ENCODE measurements around the gene OR2A7. TPM values are rescaled to one million over a fixed set of nuclear protein-coding genes. Genes with fewer than 3 reads are reported as not detected.

OR2A7 gene
- polyA plus RNA-seq, 2 of the 4 experiments (the other 2 are of a cell fraction) = not detected

Other genes with a start within 250 kb of the OR2A7 start
- not detected in 2 replicates for gene OR2A5, start 215.8 kb downstream of the OR2A7 start, polyA plus RNA-seq (2011; rRNA removed)
- gene OR2A5, start 215.8 kb downstream of the OR2A7 start, polyA plus RNA-seq (2017; fragmentation: RNase III; extraction: RNeasy Plus Mini Kit Qiagen cat#74134 plus additional on column Dnase treatment) = not detected in 3 replicates
- gene OR2A25, start 195.0 kb downstream of the OR2A7 start, polyA plus RNA-seq (2011; rRNA removed) = not detected in 2 replicates
- gene OR2A25, start 195.0 kb downstream of the OR2A7 start, polyA plus RNA-seq (2017; fragmentation: RNase III; extraction: RNeasy Plus Mini Kit Qiagen cat#74134 plus additional on column Dnase treatment) = not detected in 3 replicates
- gene OR2A12, start 178.5 kb downstream of the OR2A7 start, polyA plus RNA-seq (2011; rRNA removed) = not detected in 2 replicates
- gene OR2A12, start 178.5 kb downstream of the OR2A7 start, polyA plus RNA-seq (2017; fragmentation: RNase III; extraction: RNeasy Plus Mini Kit Qiagen cat#74134 plus additional on column Dnase treatment) = not detected in 3 replicates
- not detected in 2 replicates for gene OR2A2, start 155.2 kb downstream of the OR2A7 start, polyA plus RNA-seq (2011; rRNA removed)
- not detected in 3 replicates for gene OR2A2, start 155.2 kb downstream of the OR2A7 start, polyA plus RNA-seq (2017; fragmentation: RNase III; extraction: RNeasy Plus Mini Kit Qiagen cat#74134 plus additional on column Dnase treatment)
- gene OR2A14, start 141.6 kb downstream of the OR2A7 start, polyA plus RNA-seq (2011; rRNA removed) = not detected in 2 replicates
- not detected in 3 replicates for gene OR2A14, start 141.6 kb downstream of the OR2A7 start, polyA plus RNA-seq (2017; fragmentation: RNase III; extraction: RNeasy Plus Mini Kit Qiagen cat#74134 plus additional on column Dnase treatment)
- 0.08 and 0.22 TPM in 2 replicates for gene CTAGE4, start 81.3 kb downstream of the OR2A7 start, polyA plus RNA-seq (2011; rRNA removed)
- gene CTAGE4, start 81.3 kb downstream of the OR2A7 start, polyA plus RNA-seq (2017; fragmentation: RNase III; extraction: RNeasy Plus Mini Kit Qiagen cat#74134 plus additional on column Dnase treatment) = not detected in 3 replicates
- gene ARHGEF35, start 69.0 kb downstream of the OR2A7 start, polyA plus RNA-seq (2011; rRNA removed) = 0.54 and 0.94 TPM in 2 replicates
- 0.71 to 1.3 TPM (median 1.2 TPM) in 3 replicates for gene ARHGEF35, start 69.0 kb downstream of the OR2A7 start, polyA plus RNA-seq (2017; fragmentation: RNase III; extraction: RNeasy Plus Mini Kit Qiagen cat#74134 plus additional on column Dnase treatment)
- gene OR2A42, start 25.2 kb downstream of the OR2A7 start, polyA plus RNA-seq (2011; rRNA removed) = not detected in 2 replicates
- gene OR2A42, start 25.2 kb downstream of the OR2A7 start, polyA plus RNA-seq (2017; fragmentation: RNase III; extraction: RNeasy Plus Mini Kit Qiagen cat#74134 plus additional on column Dnase treatment) = not detected in 3 replicates
- gene CTAGE8, start 4.5 kb upstream of the OR2A7 start, polyA plus RNA-seq (2011; rRNA removed) = 0.06 TPM in 1 of 2 replicates, not detected in the other
- not detected in 3 replicates for gene CTAGE8, start 4.5 kb upstream of the OR2A7 start, polyA plus RNA-seq (2017; fragmentation: RNase III; extraction: RNeasy Plus Mini Kit Qiagen cat#74134 plus additional on column Dnase treatment)
- not detected in 2 replicates for gene OR2A1, start 47.6 kb upstream of the OR2A7 start, polyA plus RNA-seq (2011; rRNA removed)
- gene OR2A1, start 47.6 kb upstream of the OR2A7 start, polyA plus RNA-seq (2017; fragmentation: RNase III; extraction: RNeasy Plus Mini Kit Qiagen cat#74134 plus additional on column Dnase treatment) = not detected in 3 replicates
- 2.3 and 2.8 TPM in 2 replicates for gene ARHGEF5, start 90.6 kb upstream of the OR2A7 start, polyA plus RNA-seq (2011; rRNA removed)
- 2.1 to 2.6 TPM (median 2.5 TPM) in 3 replicates for gene ARHGEF5, start 90.6 kb upstream of the OR2A7 start, polyA plus RNA-seq (2017; fragmentation: RNase III; extraction: RNeasy Plus Mini Kit Qiagen cat#74134 plus additional on column Dnase treatment)
- gene NOBOX, start 138.9 kb upstream of the OR2A7 start, polyA plus RNA-seq (2011; rRNA removed) = not detected in 2 replicates
- not detected in 3 replicates for gene NOBOX, start 138.9 kb upstream of the OR2A7 start, polyA plus RNA-seq (2017; fragmentation: RNase III; extraction: RNeasy Plus Mini Kit Qiagen cat#74134 plus additional on column Dnase treatment)